ENCODE data around the gene MAP1LC3B2.

Gene MAP1LC3B2

GRCh38 chr12:116612436-116612835 lies 53.3 kb downstream of the MAP1LC3B2 start:
- Histone ChIP-seq H3K79me2 (ENCODE audit: insufficient read depth, low read length) (no peaks in the 10 kb centered on the region), H2AFZ (ENCODE audit: low read length) (no peak overlapping the region), H4K20me1 (ENCODE audit: insufficient read depth, low read length, poor library complexity, severe bottlenecking) (no peaks in the 10 kb centered on the region), H3K36me3 (ENCODE audit: insufficient read depth, low read length) (no peaks in the 10 kb centered on the region), H3K9ac (ENCODE audit: low read depth, low read length, poor library complexity, severe bottlenecking) (no peak overlapping the region), H3K9me3 (ENCODE audit: insufficient read depth, low read depth, low read length) (no peaks in the 10 kb centered on the region), H3F3A (ENCODE audit: low read depth) (no peaks in the 10 kb centered on the region), H3K4me3 (ENCODE audit: low read length, poor library complexity, severe bottlenecking) (no peak overlapping the region), H3K4me2 (ENCODE audit: low read depth, low read length, poor library complexity, severe bottlenecking) (no peak overlapping the region), H3K9me2 (replicated peaks; ENCODE audit: low read depth, low read length) (no peaks in the 10 kb centered on the region), H3K4me1 (ENCODE audit: insufficient read depth, low read length, poor library complexity, severe bottlenecking) (peaks cover 6% of the 10 kb centered on the region), H3K27me3 (ENCODE audit: insufficient read depth, low read length, poor library complexity, severe bottlenecking) (no peaks in the 10 kb centered on the region)
- TF ChIP-seq, protein P1, sequence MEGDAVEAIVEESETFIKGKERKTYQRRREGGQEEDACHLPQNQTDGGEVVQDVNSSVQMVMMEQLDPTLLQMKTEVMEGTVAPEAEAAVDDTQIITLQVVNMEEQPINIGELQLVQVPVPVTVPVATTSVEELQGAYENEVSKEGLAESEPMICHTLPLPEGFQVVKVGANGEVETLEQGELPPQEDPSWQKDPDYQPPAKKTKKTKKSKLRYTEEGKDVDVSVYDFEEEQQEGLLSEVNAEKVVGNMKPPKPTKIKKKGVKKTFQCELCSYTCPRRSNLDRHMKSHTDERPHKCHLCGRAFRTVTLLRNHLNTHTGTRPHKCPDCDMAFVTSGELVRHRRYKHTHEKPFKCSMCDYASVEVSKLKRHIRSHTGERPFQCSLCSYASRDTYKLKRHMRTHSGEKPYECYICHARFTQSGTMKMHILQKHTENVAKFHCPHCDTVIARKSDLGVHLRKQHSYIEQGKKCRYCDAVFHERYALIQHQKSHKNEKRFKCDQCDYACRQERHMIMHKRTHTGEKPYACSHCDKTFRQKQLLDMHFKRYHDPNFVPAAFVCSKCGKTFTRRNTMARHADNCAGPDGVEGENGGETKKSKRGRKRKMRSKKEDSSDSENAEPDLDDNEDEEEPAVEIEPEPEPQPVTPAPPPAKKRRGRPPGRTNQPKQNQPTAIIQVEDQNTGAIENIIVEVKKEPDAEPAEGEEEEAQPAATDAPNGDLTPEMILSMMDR (conservative IDR thresholded peaks at IDR 0.05; ENCODE audit: low read length) = no peak
- TF ChIP-seq EZH2phosphoT487 (IDR thresholded peaks at IDR 0.05; ENCODE audit: borderline replicate concordance) = no peak

DNA sequence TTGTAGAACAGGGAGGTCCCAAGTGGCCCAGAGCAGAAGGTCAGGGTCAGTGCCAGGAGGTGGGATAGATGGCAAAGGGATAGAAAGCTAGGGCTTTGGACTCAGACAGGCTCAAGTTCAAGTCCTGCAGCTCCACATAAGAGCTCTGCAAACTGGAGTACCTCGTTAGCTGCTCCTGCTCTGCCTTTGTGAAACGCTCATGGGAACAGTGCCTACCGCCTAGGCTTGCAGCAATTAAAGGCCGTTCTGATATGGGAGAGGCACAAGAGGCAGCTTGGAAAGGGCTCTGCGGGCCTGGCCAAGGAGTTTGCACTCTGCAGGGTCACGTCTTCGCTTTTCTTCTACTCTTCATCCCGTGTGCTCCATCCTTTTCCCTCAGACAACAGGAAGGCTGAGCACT lies 54.1 kb downstream of the MAP1LC3B2 start:
- Histone ChIP-seq H3F3A (ENCODE audit: low read depth) (no peaks in the 10 kb centered on the region), H3K4me3 (ENCODE audit: low read length, poor library complexity, severe bottlenecking) (no peak overlapping the region), H3K4me1 (ENCODE audit: insufficient read depth, low read length, poor library complexity, severe bottlenecking) (peaks cover 6% of the 10 kb centered on the region), H3K79me2 (ENCODE audit: insufficient read depth, low read length) (no peaks in the 10 kb centered on the region), H3K9me2 (replicated peaks; ENCODE audit: low read depth, low read length) (no peaks in the 10 kb centered on the region), H4K20me1 (ENCODE audit: insufficient read depth, low read length, poor library complexity, severe bottlenecking) (no peaks in the 10 kb centered on the region), H3K4me2 (ENCODE audit: low read depth, low read length, poor library complexity, severe bottlenecking) (no peak overlapping the region), H3K9me3 (ENCODE audit: insufficient read depth, low read depth, low read length) (no peaks in the 10 kb centered on the region), H3K9ac (ENCODE audit: low read depth, low read length, poor library complexity, severe bottlenecking) (no peak overlapping the region), H3K27me3 (ENCODE audit: insufficient read depth, low read length, poor library complexity, severe bottlenecking) (no peaks in the 10 kb centered on the region), H2AFZ (ENCODE audit: low read length) (no peak overlapping the region), H3K36me3 (ENCODE audit: insufficient read depth, low read length) (no peaks in the 10 kb centered on the region)
- TF ChIP-seq, protein P1 (conservative IDR thresholded peaks at IDR 0.05; ENCODE audit: low read length) = no peak
- TF ChIP-seq EZH2phosphoT487 (IDR thresholded peaks at IDR 0.05; ENCODE audit: borderline replicate concordance) = no peak

DNA sequence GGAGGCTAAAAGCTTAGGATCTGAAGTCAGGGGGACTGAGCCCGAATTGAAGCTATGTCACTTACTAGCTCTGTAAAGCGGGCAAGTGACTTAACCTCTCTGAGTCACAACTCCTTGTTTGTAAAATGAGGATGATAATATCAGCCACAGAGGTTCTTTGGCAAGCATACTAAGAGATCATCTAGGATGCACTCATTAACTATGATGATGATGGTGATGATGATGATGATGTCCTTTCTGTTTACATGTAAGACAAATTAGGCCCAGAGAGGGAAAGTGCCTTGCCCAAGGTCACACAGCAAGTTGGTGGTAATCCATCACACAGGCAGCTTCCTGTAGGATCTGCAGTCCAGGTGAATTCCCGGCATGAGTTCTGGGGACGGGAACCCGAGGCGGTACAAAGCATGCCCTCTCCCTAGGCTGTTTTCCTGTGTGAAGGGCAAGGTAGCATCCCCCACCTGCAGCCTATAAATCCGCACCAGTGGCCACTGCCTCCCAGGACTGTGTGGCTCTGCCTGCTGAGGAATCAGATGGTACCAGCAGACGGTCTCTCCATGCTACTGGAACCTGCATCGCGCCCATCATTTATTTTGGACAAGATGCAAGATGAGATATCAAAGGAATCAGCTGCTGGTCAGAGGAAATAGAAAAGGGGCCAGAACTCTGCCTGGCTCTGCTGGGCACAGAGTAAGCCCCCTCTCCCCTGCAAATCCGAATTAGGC lies 55.2 kb downstream of the MAP1LC3B2 start:
- Histone ChIP-seq H3K4me1 (ENCODE audit: insufficient read depth, low read length, poor library complexity, severe bottlenecking) (peaks cover 3% of the 10 kb centered on the region), H3K9me3 (ENCODE audit: insufficient read depth, low read depth, low read length) (no peaks in the 10 kb centered on the region), H3K79me2 (ENCODE audit: insufficient read depth, low read length) (no peaks in the 10 kb centered on the region), H3K36me3 (ENCODE audit: insufficient read depth, low read length) (no peaks in the 10 kb centered on the region), H4K20me1 (ENCODE audit: insufficient read depth, low read length, poor library complexity, severe bottlenecking) (no peaks in the 10 kb centered on the region), H3K4me2 (ENCODE audit: low read depth, low read length, poor library complexity, severe bottlenecking) (no peak overlapping the region), H3K9me2 (replicated peaks; ENCODE audit: low read depth, low read length) (no peaks in the 10 kb centered on the region), H3K4me3 (ENCODE audit: low read length, poor library complexity, severe bottlenecking) (no peak overlapping the region), H3K9ac (ENCODE audit: low read depth, low read length, poor library complexity, severe bottlenecking) (no peak overlapping the region), H3K27me3 (ENCODE audit: insufficient read depth, low read length, poor library complexity, severe bottlenecking) (no peaks in the 10 kb centered on the region), H2AFZ (ENCODE audit: low read length) (no peak overlapping the region), H3F3A (ENCODE audit: low read depth) (no peaks in the 10 kb centered on the region)
- TF ChIP-seq, protein P1 (conservative IDR thresholded peaks at IDR 0.05; ENCODE audit: low read length) = no peak
- no peak for TF ChIP-seq EZH2phosphoT487 (IDR thresholded peaks at IDR 0.05; ENCODE audit: borderline replicate concordance)

All from Loucy (cell line).